OCI-LY1 (cell line): ENCODE measurements around the gene ZNF334.

Experiments
- H2AFZ ChIP-seq: fragments of 200-600 bp; sonication (generic), shearing (Covaris generic); 2 replicates; pipeline ENCODE4 v1.6.0; 2014; ENCODE audit warnings: antibody characterized with exemption, mild to moderate bottlenecking, low read length
- H3F3A ChIP-seq: fragments of 200-600 bp; sonication (generic), shearing (Covaris generic); 2 replicates; pipeline ENCODE4 v1.6.0; 2014; ENCODE audit warnings: mild to moderate bottlenecking, antibody characterized with exemption, low read length, moderate library complexity; ENCODE audit not compliant: insufficient read depth
- H3K27ac ChIP-seq: fragments of 200-600 bp; sonication (generic); 2 replicates; pipeline ENCODE4 v1.5.1; 2014; ENCODE audit warnings: low read length, mixed run types, mild to moderate bottlenecking, low read depth; ENCODE audit not compliant: poor library complexity, severe bottlenecking
- H3K27me3 ChIP-seq: fragments of 200-600 bp; sonication (generic); 2 replicates; pipeline ENCODE4 v1.6.0; 2014; ENCODE audit warnings: antibody characterized with exemption, mild to moderate bottlenecking, low read length, moderate library complexity; ENCODE audit not compliant: insufficient read depth
- H3K36me3 ChIP-seq: fragments of 200-600 bp; sonication (generic); 2 replicates; pipeline ENCODE4 v1.6.1; 2014; ENCODE audit warnings: mild to moderate bottlenecking, antibody characterized with exemption, low read length, moderate library complexity, mixed read lengths; ENCODE audit not compliant: insufficient read depth
- H3K4me1 ChIP-seq: fragments of 200-600 bp; sonication (generic); 2 replicates; pipeline ENCODE4 v1.5.1; 2014; ENCODE audit warnings: mild to moderate bottlenecking, low read length, moderate library complexity; ENCODE audit not compliant: insufficient read depth, severe bottlenecking
- H3K4me2 ChIP-seq: fragments of 200-600 bp; sonication (generic), shearing (Covaris generic); 2 replicates; pipeline ENCODE4 v1.6.1; 2014; ENCODE audit warnings: low read length
- H3K4me3 ChIP-seq: fragments of 200-600 bp; sonication (generic); 2 replicates; pipeline ENCODE4 v1.5.1; 2014; ENCODE audit warnings: low read length, low read depth, mild to moderate bottlenecking, mixed read lengths; ENCODE audit not compliant: poor library complexity, severe bottlenecking
- H3K79me2 ChIP-seq: fragments of 200-600 bp; shearing (Covaris generic); 2 replicates; pipeline ENCODE4 v1.6.1; 2016; ENCODE audit warnings: mixed run types, low read length, mixed read lengths; ENCODE audit not compliant: insufficient read depth
- H3K9ac ChIP-seq: fragments of 200-600 bp; sonication (generic), shearing (Covaris generic); 2 replicates; pipeline ENCODE4 v1.6.1; 2014; ENCODE audit warnings: mild to moderate bottlenecking, low read length, mixed read lengths
- H3K9me2 ChIP-seq: fragments of 200-600 bp; sonication (generic), shearing (Covaris generic); 2 replicates; pipeline ENCODE4 v1.6.1; 2014; ENCODE audit warnings: low read depth, mild to moderate bottlenecking, low read length, mixed read lengths
- H3K9me3 ChIP-seq: fragments of 200-600 bp; shearing (Covaris generic); 2 replicates; pipeline ENCODE4 v1.6.1; 2014; ENCODE audit warnings: low read length, mixed read lengths
- H4K20me1 ChIP-seq: fragments of 200-600 bp; sonication (generic), shearing (Covaris generic); 2 replicates; pipeline ENCODE4 v1.6.0; 2016; ENCODE audit warnings: mild to moderate bottlenecking, low read length; ENCODE audit not compliant: insufficient read depth
- CTCF ChIP-seq: fragments of 200-600 bp; sonication (generic), shearing (Covaris generic); IDR thresholded peaks from 2 replicates; pipeline ENCODE4 v1.5.1; 2017; ENCODE audit warnings: mild to moderate bottlenecking, antibody characterized with exemption, low read length, moderate library complexity, mixed read lengths
- EZH2 ChIP-seq: fragments of 200-600 bp; sonication (generic), shearing (Covaris generic); IDR thresholded peaks from 2 replicates; pipeline ENCODE4 v1.8.0; 2017; ENCODE audit warnings: borderline replicate concordance, mixed run types, mild to moderate bottlenecking, antibody characterized with exemption, low read length, moderate library complexity, mixed read lengths

The ZNF334 gene

GRCh38 chr20:46487628-46488027, 25.7 kb downstream of the ZNF334 start:
- Histone ChIP-seq H3K27ac (no peak overlapping the region), H3K79me2 (no peaks in the 10 kb centered on the region), H4K20me1 (no peaks in the 10 kb centered on the region), H2AFZ (no peak overlapping the region), H3K9me2 (no peaks in the 10 kb centered on the region), H3K9ac (no peak overlapping the region), H3K4me1 (no peaks in the 10 kb centered on the region), H3K36me3 (no peaks in the 10 kb centered on the region), H3K4me2 (no peak overlapping the region), H3F3A (no peaks in the 10 kb centered on the region), H3K4me3 (no peak overlapping the region), H3K27me3 (no peaks in the 10 kb centered on the region), H3K9me3 (no peaks in the 10 kb centered on the region)
- TF ChIP-seq EZH2 (no peak), CTCF (no peak)

GRCh38 chr20:46485431-46485830, 27.9 kb downstream of the ZNF334 start:
- no peaks in the 10 kb centered on the region for H3K4me1 ChIP-seq
- no peaks in the 10 kb centered on the region for H3K9me2 ChIP-seq
- no peaks in the 10 kb centered on the region for H3K9me3 ChIP-seq
- H3K9ac ChIP-seq = no peak overlapping the region
- no peak overlapping the region for H3K27ac ChIP-seq
- TF ChIP-seq EZH2 = no peak
- TF ChIP-seq CTCF = no peak
- no peaks in the 10 kb centered on the region for H3F3A ChIP-seq
- no peak overlapping the region for H3K4me2 ChIP-seq
- H3K27me3 ChIP-seq = no peaks in the 10 kb centered on the region
- no peak overlapping the region for H2AFZ ChIP-seq
- no peaks in the 10 kb centered on the region for H4K20me1 ChIP-seq
- H3K4me3 ChIP-seq = no peak overlapping the region
- no peaks in the 10 kb centered on the region for H3K79me2 ChIP-seq
- no peaks in the 10 kb centered on the region for H3K36me3 ChIP-seq

- no peak overlapping the region for H3K4me2 ChIP-seq
- H3K27me3 ChIP-seq = no peaks in the 10 kb centered on the region
- no peaks in the 10 kb centered on the region for H3K4me1 ChIP-seq
- H3K36me3 ChIP-seq = no peaks in the 10 kb centered on the region
- H3K9me3 ChIP-seq = no peaks in the 10 kb centered on the region
- H3K9ac ChIP-seq = no peak overlapping the region
- H4K20me1 ChIP-seq = no peaks in the 10 kb centered on the region
- no peaks in the 10 kb centered on the region for H3F3A ChIP-seq
- no peak overlapping the region for H3K4me3 ChIP-seq
- TF ChIP-seq EZH2 = no peak
- TF ChIP-seq CTCF = no peak
- H2AFZ ChIP-seq = no peak overlapping the region
- no peaks in the 10 kb centered on the region for H3K9me2 ChIP-seq
- H3K79me2 ChIP-seq = no peaks in the 10 kb centered on the region
- H3K27ac ChIP-seq = no peak overlapping the region
These were observed 28.4 kb downstream of the ZNF334 start for GRCh38 chr20:46484954-46485353.
